Upper lobe of left lung (tissue), 6 donors: ENCODE results near the gene MASP1. TPM values are rescaled to one million over a fixed set of nuclear protein-coding genes. Genes with fewer than 3 reads are reported as not detected.
A peak's percentile ranks its signal among the peaks of the same experiment; 100 is the strongest.

Experiments
- ATAC-seq, 2 donors: fragments of 200-7000 bp; cut with Tn5 transposase; one replicate each; pipeline ENCODE4 v1.9.1; 2022; ENCODE audit warnings: mild to moderate bottlenecking in 2 of 2, moderate library complexity in 2 of 2; ENCODE audit not compliant: low FRiP score in 2 of 2
- DNase-seq, 2 donors: peaks; one replicate each; pipeline ENCODE4 v3.0.0-alpha.2; 2019 to 2020
- H3K27ac ChIP-seq, 4 donors: fragments of 200-600 bp; sonication (generic); one replicate each; pipeline ENCODE4 v1.5.1; 2016 to 2019
- H3K27me3 ChIP-seq, 4 donors: fragments of 200-600 bp; sonication (generic); one replicate each; pipeline ENCODE4 v1.5.1; 2017 to 2019
- H3K36me3 ChIP-seq, 4 donors: fragments of 200-600 bp; sonication (generic); one replicate each; pipeline ENCODE4 v1.5.1; 2016 to 2019
- H3K4me1 ChIP-seq, 4 donors: fragments of 200-600 bp; sonication (generic); one replicate each; pipeline ENCODE4 v1.5.1; 2018 to 2019
- H3K4me3 ChIP-seq, 4 donors: fragments of 200-600 bp; sonication (generic); one replicate each; pipeline ENCODE4 v1.5.1; 2017 to 2019; ENCODE audit warnings: mild to moderate bottlenecking in 2 of 4, moderate library complexity in 1 of 4
- H3K9me3 ChIP-seq, 4 donors: fragments of 200-600 bp; sonication (generic); one replicate each; pipeline ENCODE4 v1.5.1; 2018 to 2019
- EP300 ChIP-seq, 4 donors: sonication (generic); formaldehyde crosslinking; IDR thresholded peaks; one replicate each; pipeline ENCODE4 v1.5.1; 2017; ENCODE audit warnings: antibody characterized with exemption in 4 of 4, control low read depth in 2 of 4
- POLR2A ChIP-seq, 4 donors: fragments of 450-650 bp; IDR thresholded peaks; one replicate each; pipeline ENCODE4 v1.5.1; 2016 to 2017; ENCODE audit warnings: antibody characterized with exemption in 4 of 4, mild to moderate bottlenecking in 2 of 4
- POLR2AphosphoS5 ChIP-seq, 2 donors: sonication (generic); formaldehyde crosslinking; IDR thresholded peaks; one replicate each; pipeline ENCODE4 v1.5.1; 2017; ENCODE audit warnings: antibody characterized with exemption in 2 of 2
- WGBS, 2 donors: methylation state at CpG; one replicate each; pipeline ENCODE4 v1.1.5; 2017 to 2018; 5-methylcytosine and 5-hydroxymethylcytosine counted together
- total RNA-seq, 6 donors: library from RNA; depleted of rRNA in 4 of 6; stranded (reverse); fragments of >200 nt in 4 of 6; gene quantifications; one replicate each; pipeline versions ENCODE4 v1.1.0 to v1.2.1, GENCODE V29; 2016 to 2021
- TF ChIP-seq, protein P1 (sequence below), 6 experiments: fragments of 450-650 bp in 4 of 6; fragments of 200-600 bp in 2 of 6; sonication (generic) in 2 of 6; IDR thresholded peaks; one replicate each; pipeline ENCODE4 v1.5.1; 2016 to 2019; ENCODE audit warnings: antibody characterized with exemption in 6 of 6
- donor health status: DM: no; HTN: no; CAD: no; lungs with moderate emphysema.
- donor health status: DM: no; HTN: yes; CAD: no; lungs with severe emphysema.

The MASP1 gene
- total RNA-seq, 6 donors from 2014 or later, result 0.22 to 5.9 (median 1.8) TPM

DNA sequence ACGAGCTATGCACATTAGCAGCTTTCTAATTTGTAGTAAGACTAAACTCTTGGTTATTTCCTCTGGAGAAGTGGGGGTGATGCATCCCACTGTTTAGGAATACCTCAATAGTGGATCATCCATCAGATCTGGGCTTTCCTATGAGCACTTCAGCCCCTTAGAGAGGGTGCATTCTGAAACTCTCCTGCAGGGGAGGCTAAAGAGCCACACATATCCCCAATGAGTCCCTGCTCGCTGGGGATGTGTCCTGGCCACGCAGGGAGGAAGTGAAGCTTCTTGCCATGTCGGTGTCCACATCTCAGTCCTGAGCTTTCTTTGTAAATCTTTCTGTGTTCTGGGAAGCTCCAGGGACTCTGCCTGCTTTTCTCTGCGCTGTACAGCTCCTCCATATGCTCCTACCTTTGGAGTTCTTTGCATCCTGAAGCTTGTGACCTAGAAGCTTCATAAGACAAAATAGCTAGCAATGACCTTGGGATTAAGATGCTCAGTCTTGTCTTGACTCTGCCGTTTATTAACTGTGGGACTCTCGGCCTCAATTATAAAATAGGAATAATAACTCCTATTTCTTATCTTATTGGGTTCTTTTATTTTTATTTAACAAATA lies 28.3 kb upstream of the MASP1 start:
- H3K9me3 ChIP-seq, result no peaks in the 10 kb centered on the region
- no peak overlapping the region for H3K27ac ChIP-seq
- no peak overlapping the region for H3K4me3 ChIP-seq
- WGBS, 2 donors, result 33 to 53% methylated on average over 5 to 7 of the region's 7 CpGs
- H3K36me3 ChIP-seq, result no peaks in the 10 kb centered on the region
- ATAC-seq (peak; percentile 84 to 92), DNase-seq (peak in 1 of 2 donors; percentile 53)
- H3K27me3 ChIP-seq, result no peaks in the 10 kb centered on the region
- no peak for TF ChIP-seq POLR2AphosphoS5 (IDR thresholded peaks at IDR 0.05)
- TF ChIP-seq, protein P1, sequence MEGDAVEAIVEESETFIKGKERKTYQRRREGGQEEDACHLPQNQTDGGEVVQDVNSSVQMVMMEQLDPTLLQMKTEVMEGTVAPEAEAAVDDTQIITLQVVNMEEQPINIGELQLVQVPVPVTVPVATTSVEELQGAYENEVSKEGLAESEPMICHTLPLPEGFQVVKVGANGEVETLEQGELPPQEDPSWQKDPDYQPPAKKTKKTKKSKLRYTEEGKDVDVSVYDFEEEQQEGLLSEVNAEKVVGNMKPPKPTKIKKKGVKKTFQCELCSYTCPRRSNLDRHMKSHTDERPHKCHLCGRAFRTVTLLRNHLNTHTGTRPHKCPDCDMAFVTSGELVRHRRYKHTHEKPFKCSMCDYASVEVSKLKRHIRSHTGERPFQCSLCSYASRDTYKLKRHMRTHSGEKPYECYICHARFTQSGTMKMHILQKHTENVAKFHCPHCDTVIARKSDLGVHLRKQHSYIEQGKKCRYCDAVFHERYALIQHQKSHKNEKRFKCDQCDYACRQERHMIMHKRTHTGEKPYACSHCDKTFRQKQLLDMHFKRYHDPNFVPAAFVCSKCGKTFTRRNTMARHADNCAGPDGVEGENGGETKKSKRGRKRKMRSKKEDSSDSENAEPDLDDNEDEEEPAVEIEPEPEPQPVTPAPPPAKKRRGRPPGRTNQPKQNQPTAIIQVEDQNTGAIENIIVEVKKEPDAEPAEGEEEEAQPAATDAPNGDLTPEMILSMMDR (IDR thresholded peaks at IDR 0.05), result peak; percentile 73 to 90 (median 83)
- H3K4me1 ChIP-seq, result peaks cover 5 to 10% (median 7%) of the 10 kb centered on the region in 4 donors

DNA sequence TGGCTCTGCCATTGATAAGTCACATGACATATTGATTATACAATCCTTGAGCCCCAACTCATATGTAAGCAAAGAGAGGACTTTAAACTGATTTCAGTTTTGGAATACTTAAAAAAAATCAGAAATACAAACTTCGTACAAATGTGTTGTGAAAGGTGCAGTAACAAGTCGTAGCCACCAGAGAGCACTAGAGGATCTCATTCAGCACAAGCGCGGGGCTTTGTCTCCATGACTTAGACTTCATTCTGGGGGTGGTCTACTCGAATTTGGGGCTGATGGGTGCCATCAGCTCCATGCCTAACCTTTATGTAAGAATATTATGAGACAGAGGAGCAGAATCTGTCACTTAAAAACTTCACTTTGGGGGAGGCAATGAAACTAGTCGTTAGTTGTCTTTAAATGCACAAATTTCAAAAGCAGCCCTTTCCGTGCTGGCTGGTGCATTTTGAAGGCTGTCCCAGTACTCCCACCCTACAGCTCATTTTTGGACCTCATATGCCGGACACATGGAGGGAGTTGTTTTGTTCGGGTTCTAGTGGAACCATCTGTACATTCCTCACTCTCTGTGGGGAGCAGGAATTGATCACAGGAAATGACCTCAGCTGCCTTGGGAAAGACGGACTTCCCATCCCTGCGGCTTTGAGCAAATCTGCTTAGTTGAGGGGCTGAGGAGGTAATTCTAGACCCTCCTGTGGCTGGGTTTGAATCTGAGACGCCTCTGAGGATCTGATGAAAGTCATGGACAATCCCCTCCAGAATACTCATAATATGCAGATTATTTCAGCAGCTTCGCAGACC lies 27.5 kb upstream of the MASP1 start:
- H3K27ac ChIP-seq, result no peak overlapping the region
- peak overlapping the region in 2 of 4 donors; percentile 29 to 32 for H3K4me3 ChIP-seq
- no peaks in the 10 kb centered on the region for H3K36me3 ChIP-seq
- no peaks in the 10 kb centered on the region for H3K27me3 ChIP-seq
- DNase-seq (no peak), ATAC-seq (peak in 1 of 2 donors; percentile 88)
- H3K9me3 ChIP-seq, result no peaks in the 10 kb centered on the region
- 13 to 15% methylated on average over 13 of the region's 13 CpGs for WGBS, 2 donors
- peaks cover 5 to 10% (median 7%) of the 10 kb centered on the region in 4 donors for H3K4me1 ChIP-seq
- TF ChIP-seq, protein P1 (IDR thresholded peaks at IDR 0.05), result peak; percentile 58 to 84 (median 78)
- TF ChIP-seq EP300 (IDR thresholded peaks at IDR 0.05) (no peak), POLR2AphosphoS5 (IDR thresholded peaks at IDR 0.05) (no peak), POLR2A (IDR thresholded peaks at IDR 0.05) (no peak)

DNA sequence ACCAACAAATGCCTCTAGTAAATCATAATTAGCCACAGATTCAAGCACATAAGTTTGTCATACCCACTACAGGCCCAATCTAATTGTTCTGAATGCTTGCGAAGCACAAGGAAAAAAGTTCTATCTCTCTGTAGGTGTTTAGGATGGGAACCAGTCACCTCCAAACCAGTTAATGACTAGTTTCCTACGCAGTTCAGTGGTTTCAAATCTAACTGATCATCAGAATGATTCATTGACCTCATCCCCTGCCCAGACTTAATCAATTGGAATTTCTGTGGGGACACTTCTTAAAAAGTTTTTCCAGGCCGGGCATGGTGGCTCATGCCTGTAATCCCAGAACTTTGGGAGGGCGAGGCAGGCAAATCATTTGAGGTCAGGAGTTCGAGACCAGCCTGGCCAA lies 24.3 kb upstream of the MASP1 start:
- WGBS, 2 donors, result 89 to 91% methylated on average over 5 of the region's 5 CpGs
- no peak overlapping the region for H3K27ac ChIP-seq

DNA sequence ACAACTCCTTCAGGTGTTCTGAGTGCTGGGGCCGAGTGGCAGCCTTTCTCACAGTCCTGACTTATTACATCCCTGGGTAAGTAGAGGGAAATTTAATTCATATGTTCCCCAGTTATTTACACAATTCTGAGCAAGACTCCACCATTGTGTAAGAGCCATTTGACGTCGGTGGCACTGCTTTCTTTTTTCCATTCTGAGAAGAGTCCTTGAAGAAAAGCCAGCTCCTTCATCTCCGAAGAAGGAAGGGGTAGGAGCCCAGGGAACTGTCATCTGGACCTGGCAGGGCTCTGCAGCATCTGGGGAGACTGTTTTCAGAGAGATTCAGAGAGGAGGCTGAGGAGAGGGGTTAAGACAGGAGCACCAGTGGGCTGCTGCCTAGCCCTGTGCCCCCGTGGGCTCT lies 22.6 kb upstream of the MASP1 start:
- DNase-seq (peak in 1 of 2 donors; percentile 12), ATAC-seq (no peak)
- WGBS, 2 donors, result 58 to 67% methylated on average over 5 of the region's 5 CpGs

More for the DNA sequence above, 24.3 kb upstream of the MASP1 start:
- Histone ChIP-seq H3K36me3 (no peaks in the 10 kb centered on the region), H3K4me3 (no peak overlapping the region), H3K9me3 (no peaks in the 10 kb centered on the region), H3K4me1 (peaks cover 5 to 10% (median 7%) of the 10 kb centered on the region in 4 donors), H3K27me3 (no peaks in the 10 kb centered on the region)
- DNase-seq (no peak), ATAC-seq (no peak)
- no peak for TF ChIP-seq POLR2AphosphoS5 (IDR thresholded peaks at IDR 0.05)
- TF ChIP-seq, protein P1 (IDR thresholded peaks at IDR 0.05), result no peak

More for the DNA sequence above, 22.6 kb upstream of the MASP1 start:
- TF ChIP-seq EP300 (IDR thresholded peaks at IDR 0.05) (no peak), POLR2A (IDR thresholded peaks at IDR 0.05) (no peak), POLR2AphosphoS5 (IDR thresholded peaks at IDR 0.05) (no peak)
- TF ChIP-seq, protein P1 (IDR thresholded peaks at IDR 0.05), result no peak
- Histone ChIP-seq H3K4me3 (no peak overlapping the region), H3K27ac (no peak overlapping the region), H3K36me3 (no peaks in the 10 kb centered on the region), H3K27me3 (no peaks in the 10 kb centered on the region), H3K4me1 (peaks cover 2 to 3% (median 3%) of the 10 kb centered on the region in 4 donors), H3K9me3 (no peaks in the 10 kb centered on the region)
